RWPE1 (cell line): ENCODE data around the gene KRT1.

ENCODE experiments used
- CTCF ChIA-PET: fragments of 350-600 bp; sonication (Branson Sonifier 250); formaldehyde crosslinking; extraction: SDS; loops from one replicate; lab custom pipeline; 2021; lab: Yijun Ruan, JAX
- POLR2A ChIA-PET: fragments of 400-600 bp; formaldehyde crosslinking; extraction: SDS; loops from one replicate; lab custom pipeline; 2020; ENCODE audit warnings: antibody characterized with exemption; ENCODE audit not compliant: low non-redundant PET; lab: Yijun Ruan, JAX
- DNase-seq: peaks from one replicate; pipeline ENCODE4 v3.0.0; 2012; ENCODE audit warnings: low spot score
- H3K27ac ChIP-seq: fragments of 450-650 bp; 2 replicates; pipeline ENCODE4 v1.5.1; 2017
- TF ChIP-seq, protein P1 (sequence below): fragments of 450-650 bp; conservative IDR thresholded peaks from 2 replicates; pipeline ENCODE4 v1.5.1; 2017; ENCODE audit warnings: low read depth, mild to moderate bottlenecking

KRT1 gene

DNA sequence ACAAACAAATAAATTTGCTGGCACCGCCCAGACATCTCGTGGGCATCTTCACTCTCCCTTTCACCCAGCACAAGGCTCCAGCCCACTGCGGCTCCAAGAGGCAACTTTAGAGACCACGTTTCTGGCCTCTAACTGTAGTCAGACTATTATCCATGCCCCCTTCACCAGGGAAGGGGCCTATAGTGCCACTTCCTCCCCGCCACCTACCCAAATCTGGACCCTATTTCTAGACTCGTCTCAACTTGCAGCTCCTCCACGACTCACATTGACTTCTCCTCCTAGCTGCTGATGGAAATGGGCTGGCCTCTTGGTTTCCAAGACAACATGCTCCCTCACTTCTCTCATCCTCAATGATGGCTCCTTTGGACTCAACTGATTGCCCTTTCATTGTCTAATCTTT, 12.3 kb downstream of the KRT1 start:
- TF ChIP-seq, protein P1, sequence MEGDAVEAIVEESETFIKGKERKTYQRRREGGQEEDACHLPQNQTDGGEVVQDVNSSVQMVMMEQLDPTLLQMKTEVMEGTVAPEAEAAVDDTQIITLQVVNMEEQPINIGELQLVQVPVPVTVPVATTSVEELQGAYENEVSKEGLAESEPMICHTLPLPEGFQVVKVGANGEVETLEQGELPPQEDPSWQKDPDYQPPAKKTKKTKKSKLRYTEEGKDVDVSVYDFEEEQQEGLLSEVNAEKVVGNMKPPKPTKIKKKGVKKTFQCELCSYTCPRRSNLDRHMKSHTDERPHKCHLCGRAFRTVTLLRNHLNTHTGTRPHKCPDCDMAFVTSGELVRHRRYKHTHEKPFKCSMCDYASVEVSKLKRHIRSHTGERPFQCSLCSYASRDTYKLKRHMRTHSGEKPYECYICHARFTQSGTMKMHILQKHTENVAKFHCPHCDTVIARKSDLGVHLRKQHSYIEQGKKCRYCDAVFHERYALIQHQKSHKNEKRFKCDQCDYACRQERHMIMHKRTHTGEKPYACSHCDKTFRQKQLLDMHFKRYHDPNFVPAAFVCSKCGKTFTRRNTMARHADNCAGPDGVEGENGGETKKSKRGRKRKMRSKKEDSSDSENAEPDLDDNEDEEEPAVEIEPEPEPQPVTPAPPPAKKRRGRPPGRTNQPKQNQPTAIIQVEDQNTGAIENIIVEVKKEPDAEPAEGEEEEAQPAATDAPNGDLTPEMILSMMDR = no peak
- CTCF ChIA-PET = interaction anchor here (0.7 to 1.0 kb wide), 2 partner anchors 85 to 211 kb away, joined by 3 to 5 read pairs; no protein-coding TSS in a partner anchor

DNA sequence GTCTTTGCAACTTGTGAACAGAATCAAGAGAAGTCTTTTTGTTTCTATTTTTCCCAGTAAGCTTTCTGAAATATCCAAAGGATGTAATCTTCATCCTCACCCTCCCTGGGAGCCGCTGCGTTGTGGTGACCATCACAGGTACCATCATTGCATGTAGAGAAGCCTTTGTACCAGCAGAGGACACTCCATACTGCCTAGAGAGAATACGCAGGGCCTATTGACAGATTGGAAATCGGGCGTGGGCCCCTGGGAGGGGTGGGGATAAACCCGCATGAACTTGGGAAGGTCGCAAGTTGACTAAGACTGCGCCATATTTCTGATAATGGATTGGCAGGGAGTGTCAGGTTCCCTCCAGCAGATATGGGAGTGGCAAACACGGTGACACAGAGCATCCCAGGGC, 12.7 kb downstream of the KRT1 start:
- no peak overlapping the region for H3K27ac ChIP-seq
- DNase-seq = no peak
- POLR2A ChIA-PET = no interaction called here
- CTCF ChIA-PET = interaction anchor here (1.0 kb wide), 1 partner anchor 212 kb away, joined by 3 read pairs; no protein-coding TSS in a partner anchor
- TF ChIP-seq, protein P1 = no peak

More for the DNA sequence above, 12.3 kb downstream of the KRT1 start:
- H3K27ac ChIP-seq = no peak overlapping the region
- POLR2A ChIA-PET = no interaction called here
- DNase-seq = no peak

- CTCF ChIA-PET = interaction anchor here (0.6 to 0.7 kb wide), 2 partner anchors 106 to 837 kb away, joined by 3 to 5 read pairs; no protein-coding TSS in a partner anchor
- DNase-seq = no peak
- no peak overlapping the region for H3K27ac ChIP-seq
- POLR2A ChIA-PET = no interaction called here
- TF ChIP-seq, protein P1 = no peak
These were observed 13.7 kb downstream of the KRT1 start for GRCh38 chr12:52666471-52666870.

DNA sequence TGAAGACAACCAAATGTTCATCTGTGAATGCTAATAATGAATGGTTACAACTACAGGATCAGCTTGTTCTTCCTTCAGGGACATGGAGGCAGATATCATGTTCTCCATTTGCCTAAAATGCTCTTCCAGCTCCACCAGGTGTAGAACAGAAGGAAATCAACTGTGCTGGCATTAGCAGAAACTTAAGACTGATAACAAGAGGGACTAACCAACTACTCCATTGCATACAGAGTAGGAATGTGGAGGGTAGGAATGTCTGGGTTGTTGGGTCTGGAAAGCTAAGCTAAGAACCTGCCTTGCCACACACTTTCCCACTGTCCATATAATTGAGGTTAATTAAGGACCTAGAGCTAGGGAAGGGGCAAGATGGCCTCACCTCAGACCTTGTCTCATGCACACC, 16.8 kb downstream of the KRT1 start:
- no peak for DNase-seq
- no peak overlapping the region for H3K27ac ChIP-seq
- ChIA-PET CTCF (no interaction called here), POLR2A (no interaction called here)
- TF ChIP-seq, protein P1 = no peak

DNA sequence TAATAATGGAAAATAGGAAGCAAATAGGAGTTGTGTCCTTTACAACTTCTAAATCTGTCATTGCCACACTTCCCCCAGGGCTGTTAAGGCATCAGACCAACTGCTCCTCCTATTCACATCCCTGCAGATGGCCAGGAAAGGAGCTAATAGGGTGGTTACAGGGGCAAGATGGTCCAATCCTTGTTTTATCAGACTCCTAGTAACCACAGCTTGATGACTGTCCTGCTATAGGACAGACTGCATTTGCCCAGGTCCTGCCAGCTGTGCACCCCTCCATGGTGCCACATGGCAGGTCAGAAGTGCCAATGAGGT, 17.3 kb downstream of the KRT1 start:
- TF ChIP-seq, protein P1 = no peak
- POLR2A ChIA-PET = no interaction called here
- no peak for DNase-seq
- CTCF ChIA-PET = interaction anchor here (0.6 kb wide), 1 partner anchor 255 kb away, joined by 6 read pairs; no protein-coding TSS in a partner anchor
- no peak overlapping the region for H3K27ac ChIP-seq

DNA sequence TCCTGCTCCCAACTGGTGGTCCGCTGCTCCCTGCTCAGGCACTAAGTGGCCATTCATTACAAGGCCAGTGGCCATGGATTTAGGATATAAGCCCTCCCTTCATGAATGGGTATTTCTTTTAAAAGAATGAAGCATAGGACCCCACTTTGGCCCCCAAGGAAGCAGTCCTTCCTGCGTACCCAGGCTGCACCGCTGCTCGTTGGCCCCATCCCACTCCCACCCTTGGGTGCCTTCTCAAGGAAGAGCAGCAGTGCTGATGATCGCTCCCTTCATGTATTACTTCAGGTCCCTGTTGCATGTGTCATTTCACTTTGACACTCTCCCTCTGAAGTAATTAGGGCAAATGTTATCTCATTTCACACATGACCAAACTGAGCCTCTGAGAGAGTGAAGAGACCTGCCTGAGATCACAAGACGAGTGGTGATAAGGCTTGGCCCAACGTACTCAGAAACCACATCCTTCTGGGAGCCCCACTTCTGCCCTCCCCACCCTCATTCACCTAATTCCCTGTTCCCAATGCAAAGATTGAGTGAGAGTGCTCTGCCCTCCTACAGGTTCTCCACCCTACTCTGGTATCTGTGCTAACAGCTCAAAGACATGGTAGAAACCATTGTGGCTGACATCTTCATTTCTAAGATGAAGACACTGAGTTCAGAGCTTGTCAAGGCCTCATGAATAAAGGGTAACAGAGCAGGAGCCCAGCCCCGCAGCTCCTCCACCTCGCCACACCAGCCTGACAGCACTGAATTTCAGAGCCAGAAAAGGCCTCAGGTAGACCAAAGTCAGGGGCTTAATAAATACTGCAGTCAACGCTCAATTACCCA, 17.9 kb downstream of the KRT1 start:
- POLR2A ChIA-PET = no interaction called here
- no peak for DNase-seq
- TF ChIP-seq, protein P1 = no peak

More for the DNA sequence above, 17.9 kb downstream of the KRT1 start:
- H3K27ac ChIP-seq = no peak overlapping the region
- CTCF ChIA-PET = interaction anchor here (0.6 kb wide), 1 partner anchor 255 kb away, joined by 6 read pairs; no protein-coding TSS in a partner anchor
